MM.1S (cell line): ENCODE results near the gene TSGA10.

ENCODE experiments used
- DNase-seq: peaks from one replicate; pipeline ENCODE4 v3.0.0-alpha.2; 2015
- H2AFZ ChIP-seq: fragments of 300-600 bp; sonication (generic); 2 replicates; pipeline ENCODE4 v1.6.0; 2016; ENCODE audit warnings: antibody characterized with exemption, low read length
- H3F3A ChIP-seq: fragments of 300-600 bp; sonication (generic); 2 replicates; pipeline ENCODE4 v1.6.1; 2016; ENCODE audit warnings: mild to moderate bottlenecking, antibody characterized with exemption, low read length, moderate library complexity, mixed read lengths; ENCODE audit not compliant: insufficient read depth
- H3K27ac ChIP-seq: fragments of 300-600 bp; sonication (generic); 2 replicates; pipeline ENCODE4 v1.5.1; 2016; ENCODE audit warnings: mild to moderate bottlenecking, low read length
- H3K27me3 ChIP-seq: fragments of 300-600 bp; sonication (generic); replicated peaks from 2 replicates; pipeline ENCODE4 v1.6.0; 2016; ENCODE audit warnings: low read length; ENCODE audit not compliant: insufficient read depth
- H3K36me3 ChIP-seq: fragments of 300-600 bp; sonication (generic); replicated peaks from 2 replicates; pipeline ENCODE4 v1.6.1; 2016; ENCODE audit warnings: mild to moderate bottlenecking, low read length, mixed read lengths; ENCODE audit not compliant: insufficient read depth
- H3K4me1 ChIP-seq: fragments of 300-600 bp; sonication (generic); 2 replicates; pipeline ENCODE4 v1.6.1; 2016; ENCODE audit warnings: low read length, mixed read lengths
- H3K4me2 ChIP-seq: fragments of 300-600 bp; sonication (generic); 2 replicates; pipeline ENCODE4 v1.6.0; 2016; ENCODE audit warnings: low read depth, low read length
- H3K4me3 ChIP-seq: fragments of 300-600 bp; sonication (generic); 2 replicates; pipeline ENCODE4 v1.5.1; 2016; ENCODE audit warnings: low read length, mixed read lengths
- H3K79me2 ChIP-seq: fragments of 300-600 bp; sonication (generic); 2 replicates; pipeline ENCODE4 v1.6.1; 2016; ENCODE audit warnings: mixed run types, low read length, mixed read lengths
- H3K9ac ChIP-seq: fragments of 300-600 bp; sonication (generic); 2 replicates; pipeline ENCODE4 v1.6.1; 2016; ENCODE audit warnings: low read length, mixed read lengths
- H3K9me2 ChIP-seq: fragments of 300-600 bp; sonication (generic); replicated peaks from 2 replicates; pipeline ENCODE4 v1.6.1; 2016; ENCODE audit warnings: mild to moderate bottlenecking, low read length, mixed read lengths; ENCODE audit not compliant: insufficient read depth
- H3K9me3 ChIP-seq: fragments of 300-600 bp; sonication (generic); replicated peaks from 2 replicates; pipeline ENCODE4 v1.6.1; 2016; ENCODE audit warnings: mild to moderate bottlenecking, low read length, mixed read lengths; ENCODE audit not compliant: insufficient read depth
- H4K20me1 ChIP-seq: fragments of 300-600 bp; sonication (generic); 2 replicates; pipeline ENCODE4 v1.6.1; 2016; ENCODE audit warnings: mild to moderate bottlenecking, low read length, moderate library complexity, mixed read lengths; ENCODE audit not compliant: insufficient read depth
- EZH2 ChIP-seq: fragments of 300-600 bp; sonication (generic); optimal IDR thresholded peaks from 2 replicates; pipeline ENCODE3; 2017; ENCODE audit warnings: low read depth, mild to moderate bottlenecking, antibody characterized with exemption, low read length, mixed read lengths
- EZH2phosphoT487 ChIP-seq: fragments of 300-600 bp; sonication (generic); IDR thresholded peaks from 2 replicates; pipeline ENCODE4 v1.6.1; 2018; ENCODE audit warnings: antibody characterized with exemption, low read length
- TF ChIP-seq, protein P1 (sequence below): fragments of 300-600 bp; sonication (generic); IDR thresholded peaks from 2 replicates; pipeline ENCODE4 v1.5.1; 2016; ENCODE audit warnings: antibody characterized with exemption, low read length, mixed read lengths

The TSGA10 gene

DNA sequence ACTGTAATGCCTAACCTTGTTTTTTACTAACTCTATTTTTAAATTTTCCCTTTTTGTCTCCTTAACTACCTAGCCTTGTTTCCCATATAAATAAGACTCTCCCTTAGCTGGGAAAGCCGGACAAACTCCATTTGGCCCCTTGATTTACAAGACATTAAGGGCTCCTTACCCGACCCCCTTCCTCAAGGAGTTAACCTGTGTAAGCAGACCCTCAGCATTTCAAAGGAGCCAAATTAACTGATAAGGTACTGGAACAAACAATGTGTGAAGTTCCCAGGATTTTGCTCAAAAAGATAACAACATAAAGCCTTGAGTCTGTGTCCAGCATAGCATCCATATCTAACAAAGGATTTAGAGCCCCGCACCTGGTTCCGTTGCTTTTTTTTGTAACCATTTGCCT, 72.9 kb downstream of the TSGA10 start:
- Histone ChIP-seq H4K20me1 (no peaks in the 10 kb centered on the region), H3K4me1 (no peaks in the 10 kb centered on the region), H3K9me2 (no peaks in the 10 kb centered on the region), H3K27ac (no peak overlapping the region), H3K79me2 (no peaks in the 10 kb centered on the region), H2AFZ (no peak overlapping the region), H3K4me2 (no peak overlapping the region), H3K4me3 (no peak overlapping the region), H3K36me3 (no peaks in the 10 kb centered on the region), H3F3A (no peaks in the 10 kb centered on the region), H3K27me3 (peaks cover 4% of the 10 kb centered on the region; the same call in 1 of the 2 replicates), H3K9ac (no peak overlapping the region), H3K9me3 (no peaks in the 10 kb centered on the region)
- DNase-seq: no peak
- TF ChIP-seq, protein P1, sequence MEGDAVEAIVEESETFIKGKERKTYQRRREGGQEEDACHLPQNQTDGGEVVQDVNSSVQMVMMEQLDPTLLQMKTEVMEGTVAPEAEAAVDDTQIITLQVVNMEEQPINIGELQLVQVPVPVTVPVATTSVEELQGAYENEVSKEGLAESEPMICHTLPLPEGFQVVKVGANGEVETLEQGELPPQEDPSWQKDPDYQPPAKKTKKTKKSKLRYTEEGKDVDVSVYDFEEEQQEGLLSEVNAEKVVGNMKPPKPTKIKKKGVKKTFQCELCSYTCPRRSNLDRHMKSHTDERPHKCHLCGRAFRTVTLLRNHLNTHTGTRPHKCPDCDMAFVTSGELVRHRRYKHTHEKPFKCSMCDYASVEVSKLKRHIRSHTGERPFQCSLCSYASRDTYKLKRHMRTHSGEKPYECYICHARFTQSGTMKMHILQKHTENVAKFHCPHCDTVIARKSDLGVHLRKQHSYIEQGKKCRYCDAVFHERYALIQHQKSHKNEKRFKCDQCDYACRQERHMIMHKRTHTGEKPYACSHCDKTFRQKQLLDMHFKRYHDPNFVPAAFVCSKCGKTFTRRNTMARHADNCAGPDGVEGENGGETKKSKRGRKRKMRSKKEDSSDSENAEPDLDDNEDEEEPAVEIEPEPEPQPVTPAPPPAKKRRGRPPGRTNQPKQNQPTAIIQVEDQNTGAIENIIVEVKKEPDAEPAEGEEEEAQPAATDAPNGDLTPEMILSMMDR: no peak
- no peak for TF ChIP-seq EZH2phosphoT487
- no peak for TF ChIP-seq EZH2

DNA sequence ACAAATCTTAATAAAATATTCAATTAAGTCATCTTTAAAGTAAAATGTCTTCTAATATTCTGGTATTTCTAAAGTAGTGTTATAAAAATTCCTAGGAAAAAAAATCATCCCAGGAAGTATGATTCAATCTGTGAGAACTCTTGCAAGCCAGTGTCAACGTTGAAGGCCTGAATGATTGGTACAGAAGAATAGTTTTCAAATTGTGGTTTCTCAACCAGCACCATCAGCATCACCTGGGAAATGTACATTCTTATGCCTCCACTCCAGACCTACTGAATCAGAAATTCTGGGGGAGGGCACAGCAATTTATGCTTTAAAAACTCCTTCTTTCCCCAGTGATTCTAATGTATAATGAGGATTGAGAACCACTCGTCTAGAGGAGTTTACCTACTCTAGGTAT, 75.5 kb downstream of the TSGA10 start:
- no peaks in the 10 kb centered on the region for H3K9me3 ChIP-seq
- no peak overlapping the region for H3K4me2 ChIP-seq
- no peaks in the 10 kb centered on the region for H3K36me3 ChIP-seq
- no peaks in the 10 kb centered on the region for H3K27me3 ChIP-seq
- H3K4me3 ChIP-seq: no peak overlapping the region
- H3K9ac ChIP-seq: no peak overlapping the region
- no peaks in the 10 kb centered on the region for H3K79me2 ChIP-seq
- DNase-seq: no peak
- H3K9me2 ChIP-seq: no peaks in the 10 kb centered on the region
- no peak overlapping the region for H3K27ac ChIP-seq
- no peaks in the 10 kb centered on the region for H3K4me1 ChIP-seq
- H2AFZ ChIP-seq: no peak overlapping the region
- TF ChIP-seq, protein P1: no peak
- no peak for TF ChIP-seq EZH2phosphoT487
- TF ChIP-seq EZH2: no peak
- no peaks in the 10 kb centered on the region for H4K20me1 ChIP-seq
- no peaks in the 10 kb centered on the region for H3F3A ChIP-seq

DNA sequence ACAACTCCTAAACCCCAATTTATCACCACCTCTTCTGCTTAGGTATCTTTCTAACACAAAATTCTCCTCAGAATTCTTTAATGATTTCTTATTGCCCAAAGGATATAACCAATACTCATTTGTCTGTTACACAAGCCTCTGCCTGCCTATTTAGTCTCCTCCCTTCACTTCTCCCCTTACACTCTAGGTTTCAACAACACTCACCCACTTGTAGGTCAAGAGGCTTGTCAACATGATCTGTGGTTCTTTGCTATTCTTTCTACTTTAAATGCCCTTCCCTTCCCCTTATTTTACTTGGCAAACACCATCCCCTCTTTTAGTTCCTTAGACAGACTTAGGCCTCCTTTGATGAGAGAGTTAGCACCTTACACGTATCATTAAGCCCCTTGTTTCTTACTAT, 82.2 kb downstream of the TSGA10 start:
- H3K4me3 ChIP-seq: no peak overlapping the region
- H3K4me1 ChIP-seq: 0 out of 2 replicates have a peak, but pooled peaks cover 4% of the 10 kb centered on the region
- H3K9me2 ChIP-seq: no peaks in the 10 kb centered on the region
- DNase-seq: no peak
- H3K9ac ChIP-seq: no peak overlapping the region
- H4K20me1 ChIP-seq: no peaks in the 10 kb centered on the region
- no peaks in the 10 kb centered on the region for H3K9me3 ChIP-seq
- no peak overlapping the region for H2AFZ ChIP-seq
- H3K27me3 ChIP-seq: no peaks in the 10 kb centered on the region
- H3F3A ChIP-seq: no peaks in the 10 kb centered on the region
- no peaks in the 10 kb centered on the region for H3K79me2 ChIP-seq
- H3K27ac ChIP-seq: no peak overlapping the region
- no peak overlapping the region for H3K4me2 ChIP-seq
- H3K36me3 ChIP-seq: no peaks in the 10 kb centered on the region
- no peak for TF ChIP-seq EZH2phosphoT487
- no peak for TF ChIP-seq EZH2
- TF ChIP-seq, protein P1: no peak
